Loucy (cell line): ENCODE data around the gene MISP.

Experiments
- EZH2phosphoT487 ChIP-seq: fragments of 200-600 bp; IDR thresholded peaks from 2 replicates; pipeline ENCODE4 v1.6.1; 2018; ENCODE audit warnings: antibody characterized with exemption, mild to moderate bottlenecking, moderate library complexity, borderline replicate concordance
- TF ChIP-seq, protein P1 (sequence below): fragments of 200-600 bp; sonication (generic); conservative IDR thresholded peaks from 2 replicates; pipeline ENCODE4 v1.5.1; 2014; ENCODE audit warnings: mild to moderate bottlenecking, antibody characterized with exemption, low read length

DNA sequence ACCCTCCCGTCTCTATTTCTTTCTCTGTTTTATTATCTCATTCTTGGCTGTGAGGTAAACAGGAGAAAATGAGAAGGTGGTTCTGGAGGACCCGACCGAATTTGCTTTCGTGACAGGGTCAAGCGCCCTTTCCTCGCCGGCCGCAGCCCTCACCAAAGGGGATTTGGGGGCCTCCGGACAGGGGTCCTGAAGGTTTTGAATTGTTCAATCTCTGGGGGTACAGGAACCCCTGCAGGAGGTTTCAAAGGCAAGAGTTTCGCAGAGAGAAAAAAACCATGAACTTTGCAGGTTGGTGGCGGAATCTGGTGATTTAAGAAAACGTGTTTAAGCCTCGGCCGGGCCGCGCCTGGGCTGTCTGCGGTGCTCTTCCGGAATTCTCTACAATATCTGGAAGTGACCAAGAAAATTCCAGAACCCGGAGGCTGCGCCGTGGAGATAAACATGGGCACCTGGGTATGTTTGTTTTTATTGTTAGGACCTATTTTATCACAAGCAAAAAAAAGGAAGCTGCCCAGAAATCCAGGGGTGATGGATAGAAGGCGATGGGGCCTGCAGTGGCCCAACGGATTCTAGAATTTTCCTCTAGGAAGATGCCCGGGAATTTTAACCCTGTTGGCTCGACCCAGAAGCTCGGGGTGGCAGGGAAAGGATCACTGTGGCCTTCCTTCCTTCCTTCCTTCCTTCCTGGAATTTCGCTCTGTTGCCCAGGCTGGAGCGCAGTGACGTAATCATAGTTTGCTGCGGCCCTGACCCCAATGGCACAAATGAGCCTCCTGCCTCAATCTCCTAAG, 32.2 kb downstream of the MISP start:
- TF ChIP-seq, protein P1, sequence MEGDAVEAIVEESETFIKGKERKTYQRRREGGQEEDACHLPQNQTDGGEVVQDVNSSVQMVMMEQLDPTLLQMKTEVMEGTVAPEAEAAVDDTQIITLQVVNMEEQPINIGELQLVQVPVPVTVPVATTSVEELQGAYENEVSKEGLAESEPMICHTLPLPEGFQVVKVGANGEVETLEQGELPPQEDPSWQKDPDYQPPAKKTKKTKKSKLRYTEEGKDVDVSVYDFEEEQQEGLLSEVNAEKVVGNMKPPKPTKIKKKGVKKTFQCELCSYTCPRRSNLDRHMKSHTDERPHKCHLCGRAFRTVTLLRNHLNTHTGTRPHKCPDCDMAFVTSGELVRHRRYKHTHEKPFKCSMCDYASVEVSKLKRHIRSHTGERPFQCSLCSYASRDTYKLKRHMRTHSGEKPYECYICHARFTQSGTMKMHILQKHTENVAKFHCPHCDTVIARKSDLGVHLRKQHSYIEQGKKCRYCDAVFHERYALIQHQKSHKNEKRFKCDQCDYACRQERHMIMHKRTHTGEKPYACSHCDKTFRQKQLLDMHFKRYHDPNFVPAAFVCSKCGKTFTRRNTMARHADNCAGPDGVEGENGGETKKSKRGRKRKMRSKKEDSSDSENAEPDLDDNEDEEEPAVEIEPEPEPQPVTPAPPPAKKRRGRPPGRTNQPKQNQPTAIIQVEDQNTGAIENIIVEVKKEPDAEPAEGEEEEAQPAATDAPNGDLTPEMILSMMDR = no peak
- TF ChIP-seq EZH2phosphoT487 = no peak
